GM10248 (cell line): ENCODE results near the gene OSBPL1A.

Experiments used
- CTCF ChIA-PET: fragments of 300-600 bp; sonication (Branson Sonifier 250); formaldehyde crosslinking; extraction: SDS; loops from one replicate; lab custom pipeline; 2021; ENCODE audit warnings: antibody characterized with exemption; lab: Yijun Ruan, JAX
- POLR2A ChIA-PET: fragments of 350-650 bp; sonication (Branson Sonifier 250); formaldehyde crosslinking; extraction: SDS; loops from one replicate; lab custom pipeline; 2020; ENCODE audit warnings: antibody characterized with exemption; lab: Yijun Ruan, JAX
- DNase-seq: peaks from one replicate; pipeline ENCODE4 v3.0.0; 2012; ENCODE audit errors: extremely low spot score
- TF ChIP-seq, protein P1 (sequence below): IDR thresholded peaks from 2 replicates; pipeline ENCODE4 v1.5.1; 2012; ENCODE audit warnings: mild to moderate bottlenecking, low read depth; ENCODE audit errors: extremely low read depth, missing control alignments, control extremely low read depth

Gene OSBPL1A

GRCh38 chr18:24112874-24113615, 284.6 kb downstream of the OSBPL1A start:
- ChIA-PET POLR2A (no interaction called here), CTCF (interaction anchor here (1.2 to 1.9 kb wide), 2 partner anchors 7 to 46 kb away, joined by 3 to 7 read pairs; no protein-coding TSS in a partner anchor)
- DNase-seq, result no peak
- TF ChIP-seq, protein P1, sequence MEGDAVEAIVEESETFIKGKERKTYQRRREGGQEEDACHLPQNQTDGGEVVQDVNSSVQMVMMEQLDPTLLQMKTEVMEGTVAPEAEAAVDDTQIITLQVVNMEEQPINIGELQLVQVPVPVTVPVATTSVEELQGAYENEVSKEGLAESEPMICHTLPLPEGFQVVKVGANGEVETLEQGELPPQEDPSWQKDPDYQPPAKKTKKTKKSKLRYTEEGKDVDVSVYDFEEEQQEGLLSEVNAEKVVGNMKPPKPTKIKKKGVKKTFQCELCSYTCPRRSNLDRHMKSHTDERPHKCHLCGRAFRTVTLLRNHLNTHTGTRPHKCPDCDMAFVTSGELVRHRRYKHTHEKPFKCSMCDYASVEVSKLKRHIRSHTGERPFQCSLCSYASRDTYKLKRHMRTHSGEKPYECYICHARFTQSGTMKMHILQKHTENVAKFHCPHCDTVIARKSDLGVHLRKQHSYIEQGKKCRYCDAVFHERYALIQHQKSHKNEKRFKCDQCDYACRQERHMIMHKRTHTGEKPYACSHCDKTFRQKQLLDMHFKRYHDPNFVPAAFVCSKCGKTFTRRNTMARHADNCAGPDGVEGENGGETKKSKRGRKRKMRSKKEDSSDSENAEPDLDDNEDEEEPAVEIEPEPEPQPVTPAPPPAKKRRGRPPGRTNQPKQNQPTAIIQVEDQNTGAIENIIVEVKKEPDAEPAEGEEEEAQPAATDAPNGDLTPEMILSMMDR, result no peak

DNA sequence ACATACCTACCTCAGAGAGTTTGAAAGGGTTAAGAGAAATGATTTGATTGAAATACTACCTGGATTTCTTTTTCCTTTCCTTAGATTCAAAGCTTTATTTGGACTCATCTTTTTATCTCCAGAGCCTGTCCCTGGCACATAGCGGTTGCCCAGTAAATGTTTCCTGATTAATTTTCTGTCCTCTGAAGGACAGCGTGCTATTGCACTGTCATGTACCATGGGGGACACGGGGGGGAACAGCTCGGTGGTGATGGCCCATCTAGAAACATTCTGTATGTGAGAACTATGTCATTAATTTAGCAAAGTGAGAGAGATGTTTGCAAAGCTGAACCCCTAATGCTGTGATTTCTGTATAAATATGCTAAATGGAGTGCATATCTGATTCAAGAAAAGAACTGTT, 285.2 kb downstream of the OSBPL1A start:
- DNase-seq, result no peak
- POLR2A ChIA-PET, result no interaction called here
- TF ChIP-seq, protein P1, result no peak
- CTCF ChIA-PET, result interaction anchor here (1.0 to 1.9 kb wide), 3 partner anchors 8 to 94 kb away, joined by 3 to 7 read pairs (median 3); no protein-coding TSS in a partner anchor
